ENCODE results near the gene CDC45.
"Not testable (repeated sequence)": the region's sequence is repeated elsewhere in the genome, so short reads cannot be mapped to it uniquely, and the experiment has no call there.

The CDC45 gene

DNA sequence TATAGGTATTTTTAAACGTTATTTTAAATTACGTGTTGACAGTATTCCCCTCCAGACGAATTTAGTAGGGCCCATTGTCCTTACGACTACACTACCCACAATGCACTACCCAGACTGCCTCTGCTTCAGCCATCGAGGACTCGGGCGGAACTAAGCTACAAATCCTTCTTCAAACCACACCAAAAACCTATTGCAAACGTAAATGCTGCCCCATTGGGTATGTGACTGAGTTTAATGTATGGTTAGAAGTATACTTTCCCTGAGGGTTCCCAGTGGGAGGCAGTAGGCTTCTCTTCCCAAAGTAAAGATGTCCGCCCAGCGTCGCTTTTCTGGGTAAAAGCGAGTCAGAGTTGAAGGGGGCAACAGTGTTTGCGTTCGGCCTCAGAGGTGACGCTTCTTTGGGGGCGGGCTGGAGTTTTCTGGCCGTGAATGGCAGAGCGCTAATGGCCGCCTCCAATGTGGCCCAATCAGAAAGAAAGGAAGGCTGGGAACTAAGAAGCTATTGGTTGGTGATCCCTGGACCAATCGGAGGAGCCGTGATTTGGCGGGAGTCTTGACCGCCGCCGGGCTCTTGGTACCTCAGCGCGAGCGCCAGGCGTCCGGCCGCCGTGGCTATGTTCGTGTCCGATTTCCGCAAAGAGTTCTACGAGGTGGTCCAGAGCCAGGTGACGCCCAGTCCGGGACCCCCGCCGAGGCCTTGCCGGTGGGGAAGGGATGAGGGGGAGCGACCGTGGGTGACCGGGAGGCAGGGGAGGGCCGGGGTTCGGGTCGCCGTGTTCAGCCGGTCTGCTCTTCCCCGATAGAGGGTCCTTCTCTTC is at the start of gene CDC45:
CDC45 (plus strand) TSS at position 566 of the 818 bp plus-strand sequence; CDS start at position 615, 49 bp downstream.
- DNase-seq (ENCODE audit: low spot score) = peak; percentile 95

DNA sequence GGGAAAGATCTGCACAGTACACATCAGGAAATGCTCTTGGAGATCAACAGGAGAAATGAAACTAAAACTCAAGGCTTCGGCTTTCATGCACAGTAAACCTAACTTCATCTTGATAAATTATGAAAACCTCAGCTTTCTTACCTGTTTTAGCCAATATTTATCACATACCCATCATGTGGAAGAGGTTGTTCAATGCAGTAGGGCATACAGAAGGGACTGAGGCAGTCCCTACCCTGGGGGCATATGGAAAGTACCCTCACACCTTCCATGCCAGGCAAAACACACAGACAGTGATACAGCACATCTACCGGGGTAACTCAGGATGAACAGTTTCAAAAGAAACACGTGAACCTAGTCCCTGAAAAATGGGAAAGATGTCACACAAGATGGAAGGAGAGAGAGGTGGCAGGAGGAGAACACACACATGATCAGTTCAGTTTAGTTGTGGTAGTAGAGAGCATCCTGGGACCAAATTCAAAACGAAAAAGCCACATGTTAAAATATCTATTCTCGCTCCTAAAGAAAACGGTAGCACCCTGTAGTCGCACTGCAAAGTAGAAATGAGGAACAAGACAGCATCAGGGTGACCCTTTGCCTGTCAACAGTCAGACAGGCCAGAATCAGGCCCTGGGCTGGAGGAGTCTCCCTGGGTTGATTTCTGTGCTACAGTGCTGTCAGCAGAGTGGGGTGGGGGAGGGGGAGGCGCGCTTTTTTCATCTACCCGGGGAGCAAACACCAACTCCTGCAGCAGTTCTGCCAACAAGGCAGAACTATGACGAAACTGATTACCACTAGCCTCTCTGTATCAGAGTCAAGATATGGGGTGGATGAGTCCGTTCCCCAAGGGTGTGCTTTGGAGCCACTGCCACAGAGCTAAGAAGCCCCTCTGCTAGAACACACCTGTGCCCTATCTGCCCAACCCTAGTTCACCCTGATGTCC is 49.5 kb upstream of the CDC45 start:
- peak; percentile 64 for DNase-seq (ENCODE audit: low spot score)

GRCh38 chr22:19430890-19431541 is 48.7 kb upstream of the CDC45 start:
- peak; percentile 60 for DNase-seq (ENCODE audit: low spot score)

- DNase-seq (ENCODE audit: low spot score) = peak; percentile 81
Observed at GRCh38 chr22:19431649-19432132, 48.0 kb upstream of the CDC45 start, which contains the start of gene HIRA. HIRA (minus strand) TSS chr22:19431733; CDS start chr22:19431476, 257 bp downstream.

GRCh38 chr22:19432133-19432851 is 47.4 kb upstream of the CDC45 start, which contains the start of gene MRPL40:
MRPL40 (plus strand) TSS chr22:19432545; CDS start chr22:19432555, 10 bp downstream.
- peak; percentile 88 for DNase-seq (ENCODE audit: low spot score)

DNA sequence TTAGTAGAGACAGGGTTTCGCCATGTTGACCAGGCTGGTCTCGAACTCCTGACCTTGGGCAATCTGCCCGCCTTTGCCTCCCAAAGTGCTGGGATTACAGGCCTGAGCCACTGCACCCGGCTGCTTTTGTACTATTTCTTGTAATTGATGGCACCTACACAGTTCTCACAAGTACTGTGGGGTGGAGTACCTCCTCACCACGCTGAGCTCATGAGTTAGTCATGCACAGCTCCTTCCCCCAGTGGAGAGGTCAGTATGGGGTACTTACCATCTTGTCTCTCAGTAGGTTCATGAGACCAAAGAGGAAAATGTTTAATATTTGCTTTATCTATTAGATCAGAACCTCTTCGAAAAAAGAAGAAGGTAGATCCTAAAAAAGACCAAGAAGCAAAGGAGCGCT is 45.3 kb upstream of the CDC45 start:
- no peak for DNase-seq (ENCODE audit: low spot score)

DNA sequence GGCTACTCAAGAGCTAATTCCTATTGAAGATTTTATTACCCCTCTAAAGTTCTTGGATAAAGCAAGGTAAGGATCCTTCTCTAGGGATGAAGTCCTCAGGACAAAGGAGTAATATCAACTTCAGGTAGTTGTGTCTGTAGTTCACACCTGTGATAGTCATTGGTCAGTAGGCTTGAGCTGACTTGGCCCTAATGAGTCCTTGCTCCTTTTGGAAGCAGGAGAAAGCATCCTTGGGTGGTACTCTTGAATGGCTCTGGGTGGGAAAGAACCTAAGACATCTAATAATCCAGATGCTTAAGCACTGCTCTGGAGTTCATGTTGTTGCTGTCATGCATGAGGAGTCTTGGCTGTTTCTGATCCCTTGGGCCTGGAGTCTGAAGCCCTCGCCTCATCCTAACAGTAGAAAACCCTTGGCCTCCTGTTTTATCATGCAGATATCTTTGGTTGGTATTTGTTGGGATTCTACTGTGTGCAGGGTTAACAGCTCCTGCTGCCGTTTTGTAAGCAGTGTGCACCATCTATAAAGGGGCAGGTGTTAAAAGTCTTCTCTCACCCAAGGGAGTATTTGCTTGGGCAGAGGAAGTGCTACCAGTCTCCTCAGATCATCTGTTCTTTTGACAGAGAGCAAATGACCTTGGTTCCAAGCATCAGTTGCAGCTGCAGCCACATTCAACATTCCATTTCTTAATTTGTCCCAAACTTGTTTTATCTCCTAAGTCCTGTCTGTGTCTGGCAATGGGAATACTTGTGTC is 44.7 kb upstream of the CDC45 start:
- DNase-seq (ENCODE audit: low spot score) = no peak

DNA sequence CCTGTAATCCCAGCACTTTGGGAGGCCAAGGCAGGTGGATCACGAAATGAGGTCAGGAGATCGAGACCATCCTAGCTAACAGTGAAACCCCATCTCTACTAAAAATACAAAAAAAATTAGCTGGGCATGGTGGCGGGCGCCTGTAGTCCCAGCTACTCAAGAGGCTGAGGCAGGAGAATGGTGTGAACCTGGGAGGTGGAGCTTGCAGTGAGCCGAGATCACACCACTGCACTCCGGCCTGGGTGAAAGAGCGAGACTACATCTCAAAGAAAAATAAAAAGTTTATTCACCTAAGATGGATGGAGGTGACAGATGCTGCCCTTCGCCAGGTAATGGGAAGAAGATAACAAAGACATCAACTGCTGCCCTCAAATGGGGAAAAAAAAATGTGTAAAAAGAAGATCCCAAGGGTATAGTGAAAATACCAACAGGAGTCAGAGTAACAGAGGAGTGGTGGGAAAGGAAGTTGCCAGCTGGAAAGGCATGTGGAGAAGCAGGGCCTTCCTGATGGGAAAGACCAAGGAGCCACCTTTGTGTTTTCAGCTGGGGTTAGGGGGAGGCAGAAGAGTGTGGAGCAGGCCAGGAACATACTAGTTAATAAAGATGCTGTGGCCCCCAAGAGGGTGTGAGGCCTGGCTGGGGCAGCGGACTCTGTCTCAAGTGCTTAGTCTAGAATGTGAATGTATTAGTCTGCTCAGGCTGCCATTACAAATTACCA is 43.1 kb upstream of the CDC45 start:
- not testable (repeated sequence) for DNase-seq (ENCODE audit: low spot score)

GRCh38 chr22:19438298-19438697 is 41.4 kb upstream of the CDC45 start:
- no peak for DNase-seq (ENCODE audit: low spot score)

DNA sequence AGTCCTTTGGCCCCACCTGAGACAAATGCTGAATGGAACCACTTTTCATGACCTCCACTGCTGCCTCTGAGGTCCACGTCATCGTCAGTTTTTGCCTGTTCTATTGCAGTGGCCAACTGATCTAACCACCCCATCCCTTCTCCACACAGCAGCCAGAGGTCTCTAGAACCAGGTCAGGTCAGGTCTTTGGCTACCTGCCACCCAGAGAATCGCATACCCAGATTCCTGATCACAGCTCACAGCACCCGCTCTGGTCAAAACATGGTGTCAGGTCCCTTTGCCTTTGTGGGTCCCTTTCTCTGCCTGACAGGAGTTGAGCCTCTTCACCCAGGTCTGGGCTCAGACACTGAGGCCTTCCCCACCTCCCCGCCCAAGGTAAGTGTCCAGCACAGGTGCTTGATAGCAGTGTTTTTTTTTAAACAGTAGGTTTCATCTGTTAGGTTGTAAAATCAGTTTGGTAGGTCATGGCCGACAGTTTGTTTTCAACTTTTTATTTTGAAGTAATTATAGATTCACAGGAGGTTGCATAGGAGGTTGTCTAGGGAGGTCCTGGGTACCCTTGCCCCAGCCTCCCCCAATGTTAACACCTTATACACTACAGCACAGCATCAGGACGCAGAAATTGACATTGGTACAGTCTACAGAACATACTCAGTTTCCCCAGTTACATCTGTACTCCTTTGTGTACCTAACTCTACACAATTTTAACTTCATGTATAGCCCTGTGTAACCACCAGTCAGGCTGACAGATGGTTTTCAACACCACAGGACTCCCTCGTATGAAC is 39.1 kb upstream of the CDC45 start:
- DNase-seq (ENCODE audit: low spot score) = no peak

- DNase-seq (ENCODE audit: low spot score) = no peak
Observed at GRCh38 chr22:19442166-19442565, 37.6 kb upstream of the CDC45 start.

DNA sequence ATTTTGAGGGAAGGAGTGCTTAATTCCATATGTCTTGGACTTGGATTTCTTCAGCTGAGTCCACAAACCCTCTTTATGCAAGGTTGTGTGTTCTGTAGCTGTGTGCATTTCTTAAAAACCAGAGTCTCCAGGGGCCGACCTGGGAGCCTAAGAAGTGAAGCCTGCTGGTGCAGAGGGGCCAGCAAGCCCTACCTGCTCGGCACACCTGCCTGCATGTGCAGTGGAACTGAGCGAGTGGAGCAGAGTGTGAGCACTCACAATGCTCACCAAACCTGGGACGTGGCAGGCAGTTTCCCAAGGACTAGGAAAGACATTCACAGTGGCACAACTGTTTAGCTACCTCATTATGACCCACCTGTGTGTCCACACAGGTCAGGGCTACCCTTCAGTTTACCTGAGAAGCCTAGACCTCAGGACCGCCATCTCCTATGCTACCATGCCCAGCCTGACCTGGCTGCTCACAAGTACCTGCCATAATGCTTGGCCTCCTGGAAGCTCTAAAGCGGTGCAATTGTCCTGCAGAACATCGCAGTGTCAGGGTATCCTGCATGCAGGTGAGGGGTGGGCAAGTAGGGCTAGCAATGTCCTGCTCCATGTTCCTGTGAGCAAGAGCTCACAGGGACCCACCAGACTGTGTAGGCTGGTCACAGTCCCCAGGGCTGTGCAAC is 36.0 kb upstream of the CDC45 start:
- DNase-seq (ENCODE audit: low spot score) = no peak

GRCh38 chr22:19445279-19445982 is 34.3 kb upstream of the CDC45 start:
- DNase-seq (ENCODE audit: low spot score) = not testable (repeated sequence)

DNA sequence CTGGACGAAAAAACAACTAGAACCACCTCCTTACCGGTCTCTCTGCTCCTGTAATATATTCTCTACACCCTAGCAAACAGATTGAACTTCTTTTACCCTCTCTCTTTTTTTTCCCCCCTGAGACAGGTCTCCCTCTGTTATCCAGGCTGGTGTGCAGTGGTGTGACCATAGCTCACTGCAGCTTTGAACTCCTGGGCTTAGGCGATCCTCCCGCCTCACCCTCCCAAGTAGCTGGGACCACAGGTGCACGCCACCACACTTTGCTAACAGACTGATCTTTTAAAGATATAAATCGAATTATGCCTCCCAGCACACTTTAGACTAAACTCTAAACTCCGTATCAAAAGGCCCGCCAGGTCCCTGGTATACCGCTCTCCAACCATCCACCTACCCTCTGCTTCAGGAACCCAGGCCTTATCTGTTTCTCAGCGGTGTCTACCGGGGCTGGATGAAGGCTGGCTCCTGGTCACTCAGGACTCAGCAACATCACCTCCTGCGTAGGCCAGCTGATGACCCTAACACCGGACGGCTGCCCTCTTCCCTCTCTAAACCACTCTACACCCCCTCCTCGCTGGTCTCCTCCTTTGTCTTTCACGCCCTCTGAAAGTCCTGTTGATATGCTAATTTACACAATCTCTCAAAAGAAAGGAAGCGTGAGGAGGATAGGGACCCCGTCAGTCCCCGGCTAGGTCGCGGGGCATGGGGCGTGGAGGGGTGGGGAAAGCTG is 33.0 kb upstream of the CDC45 start:
- DNase-seq (ENCODE audit: low spot score) = no peak

DNA sequence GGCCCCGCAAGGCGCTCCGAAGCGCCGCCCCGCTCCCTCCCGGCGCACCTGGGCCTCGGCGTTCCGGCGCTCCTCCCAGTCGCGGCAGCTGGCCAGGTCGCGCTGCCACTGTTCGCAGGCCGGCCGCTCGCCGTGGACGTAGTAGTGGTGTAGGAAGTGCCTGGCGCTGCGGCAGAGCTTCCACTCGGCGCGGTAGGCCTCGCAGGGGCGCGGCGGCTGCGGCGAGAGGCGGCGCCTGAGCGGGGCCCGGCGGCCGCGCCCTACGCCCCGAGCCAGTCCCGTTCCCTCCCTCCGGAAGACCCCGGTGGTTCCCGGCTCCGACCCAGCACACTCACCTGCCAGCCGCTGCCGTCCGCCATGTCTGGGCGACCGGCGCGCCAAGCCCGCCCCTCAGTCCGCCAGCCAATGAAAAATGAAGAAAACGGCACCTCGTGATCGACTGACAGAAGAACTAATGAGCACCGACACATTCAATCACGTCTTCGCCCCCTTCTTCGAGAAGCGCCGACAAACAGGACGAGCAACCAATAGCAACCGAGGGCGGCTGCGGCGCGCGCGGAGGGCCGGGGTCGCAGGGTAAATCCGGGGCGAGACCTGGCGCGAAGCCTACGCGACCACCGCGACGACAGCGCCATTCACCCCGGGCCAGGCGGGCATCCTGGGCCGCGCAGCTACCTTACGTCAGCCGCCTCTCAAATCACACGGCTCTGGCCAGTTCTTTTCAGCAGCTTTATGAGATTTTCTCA is 32.2 kb upstream of the CDC45 start, which contains the start of gene C22orf39:
C22orf39 (minus strand) TSS at position 382 of the 746 bp plus-strand sequence; CDS start at position 359, 23 bp downstream.
- DNase-seq (ENCODE audit: low spot score) = peak; percentile 87

DNA sequence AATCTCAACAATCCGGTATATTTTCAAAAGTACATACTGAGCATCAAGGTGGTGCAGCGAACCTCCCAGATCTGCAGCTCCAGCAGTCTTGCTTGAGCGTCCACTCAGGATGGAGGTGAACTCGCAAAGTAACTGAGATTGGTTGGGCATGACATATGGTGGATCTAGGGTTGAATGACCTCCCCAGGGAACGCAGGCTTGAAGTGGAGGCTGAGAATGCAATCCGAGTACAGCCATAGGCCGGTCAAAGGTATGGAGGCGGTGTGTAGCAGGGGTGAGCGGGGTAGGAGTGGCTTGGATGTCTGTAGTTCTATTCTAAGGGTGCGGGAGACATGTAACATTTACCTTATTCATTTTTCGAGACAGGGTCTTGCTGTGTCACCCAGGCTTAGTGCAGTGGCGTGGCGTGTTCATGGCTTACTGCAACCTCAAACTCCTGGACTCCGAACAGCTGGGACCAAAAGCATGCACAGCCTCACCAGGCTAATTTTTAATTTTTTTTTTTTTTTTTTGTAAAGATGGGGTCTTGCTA is 31.6 kb upstream of the CDC45 start:
- DNase-seq (ENCODE audit: low spot score) = no peak
